ENCODE measurements around the gene TMEM121.

GRCh38 chr14:105526776-105527380, 495 bp downstream of the TMEM121 start:
- TF ChIP-seq CTCF (IDR thresholded peaks at IDR 0.05; ENCODE audit: low read depth, low read length): no peak
- TF ChIP-seq EZH2phosphoT487 (IDR thresholded peaks at IDR 0.05; ENCODE audit: low read depth): no peak

All from OCI-LY3 (cell line).